Measurements from ENCODE around the gene CCDC116.
"Not testable (repeated sequence)": the region's sequence is repeated elsewhere in the genome, so short reads cannot be mapped to it uniquely, and the experiment has no call there.

Gene CCDC116

DNA sequence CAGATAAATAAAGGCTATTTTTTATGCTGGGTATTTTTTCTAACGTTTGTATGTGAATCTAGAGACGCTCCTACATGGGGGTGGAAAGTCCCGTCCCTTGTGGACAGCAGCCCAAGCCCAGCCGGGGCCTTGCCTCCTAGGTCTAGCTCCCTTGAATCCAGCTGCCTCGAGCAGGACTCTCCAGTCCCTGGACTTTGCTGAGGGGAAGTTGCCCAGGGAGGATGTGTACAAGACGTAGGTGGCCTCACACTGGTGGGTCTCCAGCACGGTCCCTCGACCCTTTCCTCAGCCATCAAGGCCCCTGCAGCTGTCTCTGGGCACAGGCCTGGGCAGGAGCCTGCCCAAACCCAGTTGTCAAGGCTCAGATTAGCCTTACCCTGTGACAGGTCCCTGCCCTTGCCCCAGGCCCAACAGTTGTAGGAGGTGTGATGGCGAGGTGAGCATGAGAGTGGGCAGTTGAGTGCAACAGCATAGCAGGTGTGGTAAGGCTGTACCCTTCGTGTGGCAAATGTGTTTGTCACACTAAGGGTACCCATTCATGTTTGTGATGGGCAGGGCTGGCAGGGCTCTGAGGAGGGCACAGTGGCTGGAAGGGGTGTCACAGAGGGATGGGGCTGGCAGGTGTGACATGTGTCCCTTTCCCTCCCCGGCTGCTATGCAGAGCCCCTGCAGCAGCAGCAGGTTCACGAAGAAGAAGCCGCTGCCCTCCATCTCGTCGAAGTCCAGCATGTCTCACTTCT, 3.4 kb downstream of the CCDC116 start:
- H3K4me2 ChIP-seq (ENCODE audit: low read length) = no peak overlapping the region

GRCh38 chr22:21636629-21637218, 4.2 kb downstream of the CCDC116 start:
- Histone ChIP-seq H3K27me3 (ENCODE audit: low read depth, low read length) (no peaks in the 10 kb centered on the region; the same call in 1 of the 2 replicates), H3K79me2 (ENCODE audit: low read length) (no peaks in the 10 kb centered on the region), H4K20me1 (ENCODE audit: insufficient read depth, low read length) (no peaks in the 10 kb centered on the region), H3K27ac (ENCODE audit: low read length) (no peak overlapping the region), H3K4me1 (ENCODE audit: low read length) (peaks cover 9% of the 10 kb centered on the region), H3K9ac (ENCODE audit: low read length) (no peak overlapping the region), H3K36me3 (replicated peaks; ENCODE audit: low read depth, low read length) (no peaks in the 10 kb centered on the region), H3K9me3 (ENCODE audit: insufficient read depth, low read length) (no peaks in the 10 kb centered on the region), H2AFZ (ENCODE audit: low read depth, low read length) (no peak overlapping the region), H3K4me2 (ENCODE audit: low read length) (no peak overlapping the region), H3K4me3 (ENCODE audit: low read length) (no peak overlapping the region)
- TF ChIP-seq, protein P1, sequence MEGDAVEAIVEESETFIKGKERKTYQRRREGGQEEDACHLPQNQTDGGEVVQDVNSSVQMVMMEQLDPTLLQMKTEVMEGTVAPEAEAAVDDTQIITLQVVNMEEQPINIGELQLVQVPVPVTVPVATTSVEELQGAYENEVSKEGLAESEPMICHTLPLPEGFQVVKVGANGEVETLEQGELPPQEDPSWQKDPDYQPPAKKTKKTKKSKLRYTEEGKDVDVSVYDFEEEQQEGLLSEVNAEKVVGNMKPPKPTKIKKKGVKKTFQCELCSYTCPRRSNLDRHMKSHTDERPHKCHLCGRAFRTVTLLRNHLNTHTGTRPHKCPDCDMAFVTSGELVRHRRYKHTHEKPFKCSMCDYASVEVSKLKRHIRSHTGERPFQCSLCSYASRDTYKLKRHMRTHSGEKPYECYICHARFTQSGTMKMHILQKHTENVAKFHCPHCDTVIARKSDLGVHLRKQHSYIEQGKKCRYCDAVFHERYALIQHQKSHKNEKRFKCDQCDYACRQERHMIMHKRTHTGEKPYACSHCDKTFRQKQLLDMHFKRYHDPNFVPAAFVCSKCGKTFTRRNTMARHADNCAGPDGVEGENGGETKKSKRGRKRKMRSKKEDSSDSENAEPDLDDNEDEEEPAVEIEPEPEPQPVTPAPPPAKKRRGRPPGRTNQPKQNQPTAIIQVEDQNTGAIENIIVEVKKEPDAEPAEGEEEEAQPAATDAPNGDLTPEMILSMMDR (IDR thresholded peaks at IDR 0.05; ENCODE audit: low read depth, low read length) = no peak
- TF ChIP-seq EZH2phosphoT487 (IDR thresholded peaks at IDR 0.05; ENCODE audit: low read depth) = no peak

More for the DNA sequence above, 3.4 kb downstream of the CCDC116 start:
- Histone ChIP-seq H3K79me2 (ENCODE audit: low read length) (no peaks in the 10 kb centered on the region), H3K27ac (ENCODE audit: low read length) (no peak overlapping the region), H2AFZ (ENCODE audit: low read depth, low read length) (no peak overlapping the region), H3K36me3 (replicated peaks; ENCODE audit: low read depth, low read length) (no peaks in the 10 kb centered on the region), H3K4me3 (ENCODE audit: low read length) (no peak overlapping the region), H3K9me3 (ENCODE audit: insufficient read depth, low read length) (no peaks in the 10 kb centered on the region), H3K27me3 (ENCODE audit: low read depth, low read length) (no peaks in the 10 kb centered on the region; the same call in 1 of the 2 replicates), H4K20me1 (ENCODE audit: insufficient read depth, low read length) (no peaks in the 10 kb centered on the region), H3K4me1 (ENCODE audit: low read length) (peaks cover 1% of the 10 kb centered on the region; the same call in 1 of the 2 replicates), H3K9ac (ENCODE audit: low read length) (no peak overlapping the region)
- TF ChIP-seq, protein P1 (IDR thresholded peaks at IDR 0.05; ENCODE audit: low read depth, low read length) = no peak
- no peak for TF ChIP-seq EZH2phosphoT487 (IDR thresholded peaks at IDR 0.05; ENCODE audit: low read depth)

DNA sequence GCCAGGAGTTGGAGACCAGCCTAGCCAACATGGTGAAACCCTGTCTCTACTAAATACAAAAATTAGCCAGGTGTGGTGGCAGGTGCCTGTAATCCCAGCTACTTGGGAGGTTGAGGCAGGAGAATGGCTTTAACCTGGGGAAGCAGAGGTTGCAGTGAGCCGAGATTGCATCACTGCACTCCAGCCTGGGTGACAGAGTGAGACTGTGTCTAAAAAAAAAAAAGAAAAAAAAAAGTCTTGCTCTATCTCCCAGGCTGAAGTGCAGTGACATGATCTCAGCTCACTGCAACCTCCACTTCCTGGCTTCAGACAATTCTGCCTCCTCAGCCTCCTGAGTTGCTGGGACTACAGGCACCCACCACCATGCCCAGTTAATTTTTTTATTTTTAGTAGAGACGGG, 4.9 kb downstream of the CCDC116 start:
- not testable (repeated sequence) for H3K79me2 ChIP-seq (ENCODE audit: low read length); H3K9ac ChIP-seq (ENCODE audit: low read length); H3K4me3 ChIP-seq (ENCODE audit: low read length); H2AFZ ChIP-seq (ENCODE audit: low read depth, low read length); H3K27ac ChIP-seq (ENCODE audit: low read length); H3K27me3 ChIP-seq (ENCODE audit: low read depth, low read length); H3K4me1 ChIP-seq (ENCODE audit: low read length); H3K4me2 ChIP-seq (ENCODE audit: low read length); H4K20me1 ChIP-seq (ENCODE audit: insufficient read depth, low read length); H3K9me3 ChIP-seq (ENCODE audit: insufficient read depth, low read length); H3K36me3 ChIP-seq (replicated peaks; ENCODE audit: low read depth, low read length)

DNA sequence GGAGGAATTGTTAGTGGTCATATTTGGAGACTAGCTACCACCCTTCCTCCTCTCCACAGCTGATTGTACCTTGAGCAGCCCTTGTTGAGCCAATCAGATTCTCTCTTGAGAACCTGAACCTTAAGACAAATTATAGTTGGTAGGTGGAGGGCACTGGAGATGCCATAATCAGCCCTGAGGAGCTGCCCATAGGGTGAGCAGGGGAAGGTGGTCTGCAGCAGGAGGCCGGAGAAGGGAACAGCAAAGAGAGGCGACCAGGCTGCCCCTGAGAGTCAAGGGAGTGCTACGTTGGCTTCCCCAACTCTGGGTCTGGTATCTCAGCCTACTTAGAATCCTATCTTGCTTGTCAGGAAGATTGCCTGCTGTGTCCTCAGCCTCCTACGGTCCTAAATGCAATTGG, 6.8 kb downstream of the CCDC116 start:
- H3K4me2 ChIP-seq (ENCODE audit: low read length) = no peak overlapping the region
- H3K27ac ChIP-seq (ENCODE audit: low read length) = no peak overlapping the region
- peaks cover 18% of the 10 kb centered on the region for H3K79me2 ChIP-seq (ENCODE audit: low read length)
- TF ChIP-seq, protein P1 (IDR thresholded peaks at IDR 0.05; ENCODE audit: low read depth, low read length) = no peak
- no peak for TF ChIP-seq EZH2phosphoT487 (IDR thresholded peaks at IDR 0.05; ENCODE audit: low read depth)
- H3K36me3 ChIP-seq (replicated peaks; ENCODE audit: low read depth, low read length) = peaks cover 4% of the 10 kb centered on the region
- peaks cover 15% of the 10 kb centered on the region for H3K4me1 ChIP-seq (ENCODE audit: low read length)
- H3K9ac ChIP-seq (ENCODE audit: low read length) = no peak overlapping the region
- H3K9me3 ChIP-seq (ENCODE audit: insufficient read depth, low read length) = no peaks in the 10 kb centered on the region
- H2AFZ ChIP-seq (ENCODE audit: low read depth, low read length) = no peak overlapping the region
- peaks cover 10% of the 10 kb centered on the region for H4K20me1 ChIP-seq (ENCODE audit: insufficient read depth, low read length)
- H3K4me3 ChIP-seq (ENCODE audit: low read length) = no peak overlapping the region
- no peaks in the 10 kb centered on the region; the same call in 1 of the 2 replicates for H3K27me3 ChIP-seq (ENCODE audit: low read depth, low read length)
